ENCODE data around the gene MRPL58. TPM values are rescaled to one million over a fixed set of nuclear protein-coding genes. Genes with fewer than 3 reads are reported as not detected.

Gene MRPL58
- total RNA-seq, 1 experiment from 2014 or later = 55.2 TPM

- CTCF ChIA-PET = no interaction called here
- BruUV-seq (replicated peaks) = no TSS peak
- POLR2A ChIA-PET = no interaction called here
Observed at GRCh38 chr17:74995847-74996246, 16.6 kb upstream of the MRPL58 start.

GRCh38 chr17:74998783-74999182 is 13.7 kb upstream of the MRPL58 start:
- no TSS peak for BruUV-seq (replicated peaks)
- intact Hi-C loops (cut with micrococcal nuclease; ENCODE audit: unreplicated experiment) (no loop called here), in situ Hi-C loops (cut with HindIII; ENCODE audit: low pct_unique_long_range_greater_than_20kb, low sequenced_read_pairs) (no loop called here)
- H3K27me3 ChIP-seq (ENCODE audit: control insufficient read depth, insufficient read depth, low read length) = no peaks in the 10 kb centered on the region
- ChIA-PET CTCF (interaction anchor here (2.4 kb wide), 1 partner anchor 38 kb away, joined by 11 read pairs; no protein-coding TSS in a partner anchor), POLR2A (no interaction called here)
- TF ChIP-seq SIN3A (IDR thresholded peaks at IDR 0.05; ENCODE audit: borderline replicate concordance, insufficient read depth, low read depth, low read length) (no peak), CTCF (IDR thresholded peaks at IDR 0.05) (no peak), TCF7L2 (IDR thresholded peaks at IDR 0.05; ENCODE audit: low read depth, low read length) (no peak), REST (IDR thresholded peaks at IDR 0.05; ENCODE audit: insufficient read depth in 1 of 2, low read depth in 2 of 2, low read length in 1 of 2) (no peak), POLR2AphosphoS5 (IDR thresholded peaks at IDR 0.05; ENCODE audit: low read depth, low read length) (no peak)
- no peak overlapping the region for H3K27ac ChIP-seq (ENCODE audit: low read length)
- no peaks in the 10 kb centered on the region for H3K36me3 ChIP-seq (ENCODE audit: control insufficient read depth, insufficient read depth, low read length)
- no peak overlapping the region for H3K4me3 ChIP-seq (ENCODE audit: low read depth in 2 of 2, low read length in 2 of 2)
- ATAC-seq (no peak), DNase-seq (ENCODE audit: low read depth, low spot score) (no peak)
- no peaks in the 10 kb centered on the region for H3K9me3 ChIP-seq (ENCODE audit: control insufficient read depth, insufficient read depth, low read depth, low read length)
- H3K4me1 ChIP-seq (ENCODE audit: control insufficient read depth, insufficient read depth, low read length) = no peaks in the 10 kb centered on the region

More at GRCh38 chr17:74995847-74996246, 16.6 kb upstream of the MRPL58 start:
- Histone ChIP-seq H3K27ac (ENCODE audit: low read length) (no peak overlapping the region), H3K4me1 (ENCODE audit: control insufficient read depth, insufficient read depth, low read length) (peaks cover 7% of the 10 kb centered on the region), H3K36me3 (ENCODE audit: control insufficient read depth, insufficient read depth, low read length) (no peaks in the 10 kb centered on the region), H3K9me3 (ENCODE audit: control insufficient read depth, insufficient read depth, low read depth, low read length) (no peaks in the 10 kb centered on the region), H3K4me3 (ENCODE audit: low read depth in 2 of 2, low read length in 2 of 2) (no peak overlapping the region), H3K27me3 (ENCODE audit: control insufficient read depth, insufficient read depth, low read length) (no peaks in the 10 kb centered on the region)
- TF ChIP-seq SIN3A (IDR thresholded peaks at IDR 0.05; ENCODE audit: borderline replicate concordance, insufficient read depth, low read depth, low read length) = no peak
- no peak for TF ChIP-seq REST (IDR thresholded peaks at IDR 0.05; ENCODE audit: insufficient read depth in 1 of 2, low read depth in 2 of 2, low read length in 1 of 2)
- no peak for TF ChIP-seq CTCF (IDR thresholded peaks at IDR 0.05)
- TF ChIP-seq TCF7L2 (IDR thresholded peaks at IDR 0.05; ENCODE audit: low read depth, low read length) = no peak
- no peak for TF ChIP-seq POLR2AphosphoS5 (IDR thresholded peaks at IDR 0.05; ENCODE audit: low read depth, low read length)
- intact Hi-C loops (cut with micrococcal nuclease; ENCODE audit: unreplicated experiment) = no loop called here
- DNase-seq (ENCODE audit: low read depth, low spot score) = no peak
- in situ Hi-C loops (cut with HindIII; ENCODE audit: low pct_unique_long_range_greater_than_20kb, low sequenced_read_pairs) = no loop called here
- no peak for ATAC-seq
